Measurements from ENCODE around the gene MON1B. TPM values are rescaled to one million over a fixed set of nuclear protein-coding genes. Genes with fewer than 3 reads are reported as not detected.
"Not testable (repeated sequence)": the region's sequence is repeated elsewhere in the genome, so short reads cannot be mapped to it uniquely, and the experiment has no call there.

MON1B gene
- total RNA-seq, 1 experiment from 2014 or later = 48.0 TPM

DNA sequence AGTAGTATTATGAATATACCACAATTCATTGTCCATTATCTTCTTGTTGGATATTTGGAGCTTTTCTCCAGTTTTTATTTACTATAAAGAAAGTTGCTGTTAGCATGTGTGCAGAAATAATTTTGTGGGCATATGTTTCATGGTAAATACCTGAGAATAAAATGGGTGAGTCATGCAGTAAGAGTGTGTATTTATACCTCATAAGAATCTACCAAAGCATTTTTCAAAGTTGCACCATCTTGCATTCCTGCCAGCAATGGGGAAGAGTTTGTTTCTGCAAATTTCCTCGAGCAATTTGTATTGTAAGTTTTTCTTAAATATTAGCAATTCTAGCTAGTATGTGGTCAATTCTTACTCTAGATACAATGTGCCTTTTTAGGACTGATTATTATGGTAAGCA, 7.9 kb upstream of the MON1B start:
- Histone ChIP-seq H3K9me3 (ENCODE audit: control insufficient read depth, low read depth, low read length) (no peaks in the 10 kb centered on the region), H3K9ac (ENCODE audit: extremely low read depth, insufficient read length, low read length) (no peak overlapping the region), H3K4me1 (ENCODE audit: insufficient read depth, low read length) (no peaks in the 10 kb centered on the region), H3K79me1 (ENCODE audit: insufficient read depth, low read depth, low read length, poor library complexity, severe bottlenecking) (no peaks in the 10 kb centered on the region), H3K27me3 (ENCODE audit: insufficient read depth, low read length) (no peaks in the 10 kb centered on the region), H2AFZ (ENCODE audit: low read length) (no peak overlapping the region), H3T11ph (ENCODE audit: low read length) (no peak overlapping the region), H2BK120ac (ENCODE audit: low read depth, low read length, poor library complexity, severe bottlenecking) (no peak overlapping the region), H2AK5ac (ENCODE audit: insufficient read length, low read length) (no peak overlapping the region), H4K5ac (ENCODE audit: insufficient read length, low read depth, low read length) (no peak overlapping the region), H4K91ac (ENCODE audit: insufficient read length, low read depth, low read length) (no peak overlapping the region), H2BK5ac (ENCODE audit: insufficient read length, low read length) (no peak overlapping the region), H3K14ac (ENCODE audit: insufficient read depth, low read length) (no peak overlapping the region), H4K8ac (replicated peaks; ENCODE audit: insufficient read length, low read depth, low read length) (no peak overlapping the region), H2BK15ac (ENCODE audit: low read depth, low read length) (no peak overlapping the region), H3K56ac (ENCODE audit: insufficient read length, low read depth, low read length) (no peak overlapping the region), H3K18ac (ENCODE audit: insufficient read length, low read depth, low read length) (no peak overlapping the region), H2BK12ac (ENCODE audit: insufficient read length, low read depth, low read length) (no peak overlapping the region), H2BK20ac (ENCODE audit: low read depth, low read length, poor library complexity, severe bottlenecking) (no peak overlapping the region), H3K23ac (ENCODE audit: insufficient read length, low read depth, low read length) (no peak overlapping the region), H3K4me2 (ENCODE audit: insufficient read depth, insufficient read length, low read length) (no peak overlapping the region), H3K4ac (ENCODE audit: low read depth, low read length) (no peak overlapping the region), H4K20me1 (ENCODE audit: control insufficient read depth, insufficient read depth, insufficient read length) (no peaks in the 10 kb centered on the region), H3K27ac (ENCODE audit: insufficient read length, low read depth, low read length) (no peak overlapping the region), H3K23me2 (ENCODE audit: insufficient read length, low read depth, low read length, poor library complexity, severe bottlenecking) (no peaks in the 10 kb centered on the region), H3K79me2 (ENCODE audit: insufficient read depth, low read length) (no peaks in the 10 kb centered on the region)
- H3K4me1 Mint-ChIP-seq = no peaks in the 10 kb centered on the region
- TF ChIP-seq, protein P1, sequence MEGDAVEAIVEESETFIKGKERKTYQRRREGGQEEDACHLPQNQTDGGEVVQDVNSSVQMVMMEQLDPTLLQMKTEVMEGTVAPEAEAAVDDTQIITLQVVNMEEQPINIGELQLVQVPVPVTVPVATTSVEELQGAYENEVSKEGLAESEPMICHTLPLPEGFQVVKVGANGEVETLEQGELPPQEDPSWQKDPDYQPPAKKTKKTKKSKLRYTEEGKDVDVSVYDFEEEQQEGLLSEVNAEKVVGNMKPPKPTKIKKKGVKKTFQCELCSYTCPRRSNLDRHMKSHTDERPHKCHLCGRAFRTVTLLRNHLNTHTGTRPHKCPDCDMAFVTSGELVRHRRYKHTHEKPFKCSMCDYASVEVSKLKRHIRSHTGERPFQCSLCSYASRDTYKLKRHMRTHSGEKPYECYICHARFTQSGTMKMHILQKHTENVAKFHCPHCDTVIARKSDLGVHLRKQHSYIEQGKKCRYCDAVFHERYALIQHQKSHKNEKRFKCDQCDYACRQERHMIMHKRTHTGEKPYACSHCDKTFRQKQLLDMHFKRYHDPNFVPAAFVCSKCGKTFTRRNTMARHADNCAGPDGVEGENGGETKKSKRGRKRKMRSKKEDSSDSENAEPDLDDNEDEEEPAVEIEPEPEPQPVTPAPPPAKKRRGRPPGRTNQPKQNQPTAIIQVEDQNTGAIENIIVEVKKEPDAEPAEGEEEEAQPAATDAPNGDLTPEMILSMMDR (conservative IDR thresholded peaks at IDR 0.05) = no peak
- DNase-seq = no peak
- H3K4me3 Mint-ChIP-seq = no peak overlapping the region
- H3K27ac Mint-ChIP-seq = no peak overlapping the region
- WGBS (ENCODE audit: extremely low coverage, insufficient read length, low lambda C conversion rate) = no CpG with 5 or more reads among the region's 1 CpG
- H3K27me3 Mint-ChIP-seq (ENCODE audit: low read depth) = peaks cover 1% of the 10 kb centered on the region; the same call in 1 of the 2 replicates
- H3K9me3 Mint-ChIP-seq = no peaks in the 10 kb centered on the region
- no peaks in the 10 kb centered on the region for H3K36me3 Mint-ChIP-seq (ENCODE audit: insufficient read depth in 1 of 3, low read depth in 3 of 3)

DNA sequence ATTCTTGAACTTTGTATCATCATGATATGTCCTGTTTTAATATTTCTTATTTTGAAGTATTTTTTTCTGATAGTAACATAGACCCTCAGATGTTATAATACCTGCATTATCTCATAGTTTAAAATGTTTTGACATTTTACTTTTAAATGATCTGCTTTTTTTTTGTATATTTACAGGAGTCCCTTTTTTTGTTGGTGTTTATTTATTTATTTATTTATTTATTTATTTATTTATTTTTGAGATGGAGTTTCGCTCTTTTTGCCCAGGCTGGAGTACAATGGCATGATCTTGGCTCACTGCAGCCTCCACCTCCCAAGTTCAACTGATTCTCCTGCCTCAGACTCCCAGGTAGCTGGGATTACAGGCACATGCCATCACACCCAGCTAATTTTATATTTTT, 4.7 kb upstream of the MON1B start:
- not testable (repeated sequence) for H4K5ac ChIP-seq (ENCODE audit: insufficient read length, low read depth, low read length); H4K20me1 ChIP-seq (ENCODE audit: control insufficient read depth, insufficient read depth, insufficient read length); H2AK5ac ChIP-seq (ENCODE audit: insufficient read length, low read length); H3K9me3 ChIP-seq (ENCODE audit: control insufficient read depth, low read depth, low read length); H3K79me1 ChIP-seq (ENCODE audit: insufficient read depth, low read depth, low read length, poor library complexity, severe bottlenecking); H2BK5ac ChIP-seq (ENCODE audit: insufficient read length, low read length); H3T11ph ChIP-seq (ENCODE audit: low read length); DNase-seq; H3K9me3 Mint-ChIP-seq; H3K4me2 ChIP-seq (ENCODE audit: insufficient read depth, insufficient read length, low read length); H2BK20ac ChIP-seq (ENCODE audit: low read depth, low read length, poor library complexity, severe bottlenecking); H3K14ac ChIP-seq (ENCODE audit: insufficient read depth, low read length); H3K4me3 Mint-ChIP-seq; H4K91ac ChIP-seq (ENCODE audit: insufficient read length, low read depth, low read length); H3K23ac ChIP-seq (ENCODE audit: insufficient read length, low read depth, low read length); H3K4me1 Mint-ChIP-seq; H3K18ac ChIP-seq (ENCODE audit: insufficient read length, low read depth, low read length); H3K27me3 Mint-ChIP-seq (ENCODE audit: low read depth); H2AFZ ChIP-seq (ENCODE audit: low read length); H3K27ac ChIP-seq (ENCODE audit: insufficient read length, low read depth, low read length); H3K79me2 ChIP-seq (ENCODE audit: insufficient read depth, low read length); H2BK15ac ChIP-seq (ENCODE audit: low read depth, low read length); H3K27ac Mint-ChIP-seq; H2BK12ac ChIP-seq (ENCODE audit: insufficient read length, low read depth, low read length); H3K4ac ChIP-seq (ENCODE audit: low read depth, low read length); H2BK120ac ChIP-seq (ENCODE audit: low read depth, low read length, poor library complexity, severe bottlenecking); H4K8ac ChIP-seq (replicated peaks; ENCODE audit: insufficient read length, low read depth, low read length); H3K9ac ChIP-seq (ENCODE audit: extremely low read depth, insufficient read length, low read length); H3K27me3 ChIP-seq (ENCODE audit: insufficient read depth, low read length); H3K4me1 ChIP-seq (ENCODE audit: insufficient read depth, low read length); H3K56ac ChIP-seq (ENCODE audit: insufficient read length, low read depth, low read length); H3K23me2 ChIP-seq (ENCODE audit: insufficient read length, low read depth, low read length, poor library complexity, severe bottlenecking); H3K36me3 Mint-ChIP-seq (ENCODE audit: insufficient read depth in 1 of 3, low read depth in 3 of 3)
- WGBS (ENCODE audit: extremely low coverage, insufficient read length, low lambda C conversion rate) = no CpG with 5 or more reads among the region's 1 CpG

All from H9 (cell line).